ENCODE measurements around the gene SAMD4A. TPM values are rescaled to one million over a fixed set of nuclear protein-coding genes. Genes with fewer than 3 reads are reported as not detected.

Gene SAMD4A
- total and polyA plus RNA-seq, 2 experiments from 2014 or later: 7.2 to 33.0 TPM

DNA sequence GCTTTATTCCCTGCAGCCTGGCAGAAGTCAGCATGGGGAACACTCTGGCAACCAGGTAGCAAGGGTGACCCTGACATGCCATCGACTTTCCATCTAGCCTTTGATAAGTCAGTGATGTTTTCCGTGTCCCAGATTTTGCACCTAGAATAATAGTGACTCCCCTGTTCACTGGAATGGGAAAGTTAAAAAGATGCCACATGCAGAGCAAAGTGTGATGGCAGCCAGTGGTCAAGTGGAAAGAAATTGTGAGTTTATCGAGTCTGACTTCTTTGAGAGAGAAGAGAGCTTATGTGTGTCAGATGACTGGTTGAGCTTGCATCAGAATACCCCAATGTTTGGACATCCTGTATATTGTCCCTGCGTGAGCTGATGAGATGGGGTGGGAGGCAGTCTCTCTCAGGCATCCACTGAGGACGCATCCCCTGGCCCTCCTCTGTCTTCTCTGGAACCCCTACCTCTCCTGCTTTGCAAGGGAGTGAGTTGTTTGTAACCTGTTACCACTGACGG is 187.2 kb downstream of the SAMD4A start:
- H3K4me3 ChIP-seq: no peak overlapping the region
- no peak overlapping the region for H3K27ac ChIP-seq
- no peak overlapping the region for H2AFZ ChIP-seq
- peaks cover 28% of the 10 kb centered on the region for H3K36me3 ChIP-seq (ENCODE audit: low read depth)
- no peak for DNase-seq
- H3K4me2 ChIP-seq (ENCODE audit: unreplicated experiment): no peak overlapping the region
- H4K20me1 ChIP-seq (ENCODE audit: insufficient read depth): no peaks in the 10 kb centered on the region
- H3K9me3 ChIP-seq (ENCODE audit: low read depth): no peaks in the 10 kb centered on the region
- TF ChIP-seq EZH2phosphoT487 (IDR thresholded peaks at IDR 0.05; ENCODE audit: insufficient read depth, low read depth) (no peak), EZH2 (IDR thresholded peaks at IDR 0.05; ENCODE audit: insufficient read depth, poor library complexity, severe bottlenecking) (no peak)
- WGBS, 2 experiments (ENCODE audit: low coverage in 1 of 2, low lambda C conversion rate in 2 of 2, missing lambda C conversion rate in 2 of 2): 95 to 97% methylated on average over 6 of the region's 6 CpGs
- no peaks in the 10 kb centered on the region for H3K4me1 ChIP-seq (ENCODE audit: insufficient read depth)
- H3K9ac ChIP-seq: no peak overlapping the region
- H3K27me3 ChIP-seq (replicated peaks; ENCODE audit: insufficient read depth): no peaks in the 10 kb centered on the region
- peaks cover 9% of the 10 kb centered on the region; the same call in 1 of the 2 replicates for H3K79me2 ChIP-seq (ENCODE audit: insufficient read depth)
- no peaks in the 10 kb centered on the region for H3K9me2 ChIP-seq (ENCODE audit: insufficient read depth)
- H3F3A ChIP-seq (ENCODE audit: insufficient read depth): no peaks in the 10 kb centered on the region
- in situ Hi-C loops (cut with MboI): no loop called here

GRCh38 chr14:54754623-54755386 is 187.9 kb downstream of the SAMD4A start:
- H3F3A ChIP-seq (ENCODE audit: insufficient read depth): no peaks in the 10 kb centered on the region
- in situ Hi-C loops (cut with MboI): no loop called here
- no peaks in the 10 kb centered on the region for H3K4me1 ChIP-seq (ENCODE audit: insufficient read depth)
- no peaks in the 10 kb centered on the region for H3K27me3 ChIP-seq (replicated peaks; ENCODE audit: insufficient read depth)
- H3K36me3 ChIP-seq (ENCODE audit: low read depth): peaks cover 28% of the 10 kb centered on the region
- no peak overlapping the region for H2AFZ ChIP-seq
- no peak overlapping the region for H3K4me2 ChIP-seq (ENCODE audit: unreplicated experiment)
- H3K9me3 ChIP-seq (ENCODE audit: low read depth): no peaks in the 10 kb centered on the region
- 88 to 89% methylated on average over 11 of the region's 11 CpGs for whole genome bisulfite sequencing, 2 experiments (ENCODE audit: low coverage in 1 of 2, low lambda C conversion rate in 2 of 2, missing lambda C conversion rate in 2 of 2)
- H3K4me3 ChIP-seq: no peak overlapping the region
- no peak overlapping the region for H3K9ac ChIP-seq
- no peak for DNase-seq
- H4K20me1 ChIP-seq (ENCODE audit: insufficient read depth): no peaks in the 10 kb centered on the region
- H3K79me2 ChIP-seq (ENCODE audit: insufficient read depth): peaks cover 3% of the 10 kb centered on the region; the same call in 1 of the 2 replicates
- H3K27ac ChIP-seq: no peak overlapping the region
- H3K9me2 ChIP-seq (ENCODE audit: insufficient read depth): no peaks in the 10 kb centered on the region
- TF ChIP-seq EZH2 (IDR thresholded peaks at IDR 0.05; ENCODE audit: insufficient read depth, poor library complexity, severe bottlenecking) (no peak), EZH2phosphoT487 (IDR thresholded peaks at IDR 0.05; ENCODE audit: insufficient read depth, low read depth) (no peak)

GRCh38 chr14:54756656-54757392 is 189.9 kb downstream of the SAMD4A start:
- no peak for DNase-seq
- in situ Hi-C loops (cut with MboI): no loop called here

DNA sequence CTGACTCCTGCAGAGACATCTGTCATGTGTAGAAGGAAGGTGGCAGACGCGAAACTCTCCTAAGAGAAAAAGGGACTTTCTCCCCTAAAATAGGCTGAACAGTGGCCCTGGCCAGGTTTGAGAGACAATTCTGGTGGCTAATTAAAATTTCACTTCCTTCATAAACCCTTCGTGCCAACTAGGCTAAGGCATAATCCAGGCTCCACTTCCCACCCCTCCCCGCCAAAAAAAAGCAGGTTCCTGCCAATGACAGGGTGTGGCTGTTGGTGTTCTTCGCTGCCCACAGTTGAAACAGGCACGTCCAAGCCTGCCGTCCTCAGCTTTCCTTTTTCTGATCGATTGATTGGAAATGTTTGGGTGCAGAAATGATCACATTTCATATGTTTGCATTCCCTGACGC is 191.1 kb downstream of the SAMD4A start:
- Histone ChIP-seq H2AFZ (no peak overlapping the region), H3K4me1 (ENCODE audit: insufficient read depth) (peaks cover 9% of the 10 kb centered on the region), H3K9ac (no peak overlapping the region), H4K20me1 (ENCODE audit: insufficient read depth) (no peaks in the 10 kb centered on the region), H3F3A (ENCODE audit: insufficient read depth) (no peaks in the 10 kb centered on the region), H3K27me3 (replicated peaks; ENCODE audit: insufficient read depth) (no peaks in the 10 kb centered on the region), H3K27ac (no peak overlapping the region), H3K9me2 (ENCODE audit: insufficient read depth) (no peaks in the 10 kb centered on the region), H3K79me2 (ENCODE audit: insufficient read depth) (no peaks in the 10 kb centered on the region), H3K4me3 (no peak overlapping the region), H3K36me3 (ENCODE audit: low read depth) (peaks cover 17% of the 10 kb centered on the region; the same call in 1 of the 2 replicates), H3K4me2 (ENCODE audit: unreplicated experiment) (no peak overlapping the region), H3K9me3 (ENCODE audit: low read depth) (no peaks in the 10 kb centered on the region)
- DNase-seq: no peak
- TF ChIP-seq EZH2phosphoT487 (IDR thresholded peaks at IDR 0.05; ENCODE audit: insufficient read depth, low read depth) (no peak), EZH2 (IDR thresholded peaks at IDR 0.05; ENCODE audit: insufficient read depth, poor library complexity, severe bottlenecking) (no peak)
- in situ Hi-C loops (cut with MboI): no loop called here
- WGBS, 2 experiments (ENCODE audit: low coverage in 1 of 2, low lambda C conversion rate in 2 of 2, missing lambda C conversion rate in 2 of 2): 56 to 65% methylated on average over 9 of the region's 9 CpGs

More at GRCh38 chr14:54756656-54757392, 189.9 kb downstream of the SAMD4A start:
- Histone ChIP-seq H2AFZ (no peak overlapping the region), H3K4me3 (no peak overlapping the region), H3K9me2 (ENCODE audit: insufficient read depth) (no peaks in the 10 kb centered on the region), H3K4me1 (ENCODE audit: insufficient read depth) (peaks cover 2% of the 10 kb centered on the region), H3K27me3 (replicated peaks; ENCODE audit: insufficient read depth) (no peaks in the 10 kb centered on the region), H3K27ac (no peak overlapping the region), H3K36me3 (ENCODE audit: low read depth) (peaks cover 23% of the 10 kb centered on the region; the same call in 1 of the 2 replicates), H3K9ac (no peak overlapping the region), H3K79me2 (ENCODE audit: insufficient read depth) (no peaks in the 10 kb centered on the region), H3F3A (ENCODE audit: insufficient read depth) (no peaks in the 10 kb centered on the region), H3K9me3 (ENCODE audit: low read depth) (no peaks in the 10 kb centered on the region), H4K20me1 (ENCODE audit: insufficient read depth) (no peaks in the 10 kb centered on the region), H3K4me2 (ENCODE audit: unreplicated experiment) (no peak overlapping the region)
- 41 to 44% methylated on average over 3 of the region's 3 CpGs for WGBS, 2 experiments (ENCODE audit: low coverage in 1 of 2, low lambda C conversion rate in 2 of 2, missing lambda C conversion rate in 2 of 2)
- TF ChIP-seq EZH2 (IDR thresholded peaks at IDR 0.05; ENCODE audit: insufficient read depth, poor library complexity, severe bottlenecking): no peak
- TF ChIP-seq EZH2phosphoT487 (IDR thresholded peaks at IDR 0.05; ENCODE audit: insufficient read depth, low read depth): no peak
